Measurements from ENCODE around the gene SAP130. TPM values are rescaled to one million over a fixed set of nuclear protein-coding genes. Genes with fewer than 3 reads are reported as not detected.
"Not testable (repeated sequence)": the region's sequence is repeated elsewhere in the genome, so short reads cannot be mapped to it uniquely, and the experiment has no call there.

The SAP130 gene
- total RNA-seq, 2 donors from 2014 or later = 27.6 to 28.5 TPM

DNA sequence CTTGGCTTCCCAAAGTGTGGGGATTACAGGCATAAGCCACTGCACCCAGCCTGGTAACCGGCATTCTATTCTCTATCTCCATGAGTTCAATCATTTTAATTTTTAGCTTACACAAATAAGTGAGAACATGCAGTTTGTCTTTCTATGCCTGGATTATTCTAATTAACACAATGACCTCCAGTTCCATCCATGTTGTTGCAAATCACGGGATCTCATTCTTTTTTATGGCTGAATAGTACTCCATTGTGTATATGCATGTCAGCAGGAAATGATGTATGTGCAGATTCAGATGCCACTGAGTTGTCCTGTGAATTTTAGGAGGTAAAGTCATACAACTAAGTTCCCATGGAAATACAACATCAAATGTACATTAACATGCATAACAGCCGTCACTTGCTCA lies 117.4 kb downstream of the SAP130 start:
- Mint-ChIP-seq H3K27me3 (peaks cover 14% of the 10 kb centered on the region), H3K27ac (no peak overlapping the region), H3K4me3 (no peak overlapping the region), H3K9me3 (no peaks in the 10 kb centered on the region), H3K4me1 (no peaks in the 10 kb centered on the region), H3K36me3 (ENCODE audit: low read depth) (no peaks in the 10 kb centered on the region)
- ATAC-seq (replicated peaks) = no peak

DNA sequence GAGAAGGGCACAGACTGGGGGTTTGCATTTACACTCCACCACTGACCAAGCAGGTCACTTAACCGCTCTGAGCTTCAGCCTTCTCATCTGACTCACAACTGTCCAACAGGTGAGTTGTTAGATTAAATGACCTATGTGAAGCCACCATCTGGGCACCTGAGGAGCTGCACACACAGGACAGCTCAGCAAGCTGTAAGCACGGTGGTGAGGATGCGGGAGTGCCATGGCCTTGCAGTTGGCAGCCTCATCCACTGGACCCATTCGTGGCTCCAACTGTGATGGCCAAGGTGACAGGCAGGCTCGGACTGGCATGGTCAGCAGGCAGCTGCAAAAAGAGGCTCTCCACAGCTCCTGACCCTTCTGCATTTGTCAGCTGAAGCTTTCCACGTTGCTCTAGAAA lies 118.8 kb downstream of the SAP130 start:
- H3K4me3 Mint-ChIP-seq = no peak overlapping the region
- H3K9me3 Mint-ChIP-seq = no peaks in the 10 kb centered on the region
- ATAC-seq (replicated peaks) = no peak
- peaks cover 14% of the 10 kb centered on the region for H3K27me3 Mint-ChIP-seq
- no peak overlapping the region for H3K27ac Mint-ChIP-seq
- no peaks in the 10 kb centered on the region for H3K4me1 Mint-ChIP-seq
- no peaks in the 10 kb centered on the region for H3K36me3 Mint-ChIP-seq (ENCODE audit: low read depth)

DNA sequence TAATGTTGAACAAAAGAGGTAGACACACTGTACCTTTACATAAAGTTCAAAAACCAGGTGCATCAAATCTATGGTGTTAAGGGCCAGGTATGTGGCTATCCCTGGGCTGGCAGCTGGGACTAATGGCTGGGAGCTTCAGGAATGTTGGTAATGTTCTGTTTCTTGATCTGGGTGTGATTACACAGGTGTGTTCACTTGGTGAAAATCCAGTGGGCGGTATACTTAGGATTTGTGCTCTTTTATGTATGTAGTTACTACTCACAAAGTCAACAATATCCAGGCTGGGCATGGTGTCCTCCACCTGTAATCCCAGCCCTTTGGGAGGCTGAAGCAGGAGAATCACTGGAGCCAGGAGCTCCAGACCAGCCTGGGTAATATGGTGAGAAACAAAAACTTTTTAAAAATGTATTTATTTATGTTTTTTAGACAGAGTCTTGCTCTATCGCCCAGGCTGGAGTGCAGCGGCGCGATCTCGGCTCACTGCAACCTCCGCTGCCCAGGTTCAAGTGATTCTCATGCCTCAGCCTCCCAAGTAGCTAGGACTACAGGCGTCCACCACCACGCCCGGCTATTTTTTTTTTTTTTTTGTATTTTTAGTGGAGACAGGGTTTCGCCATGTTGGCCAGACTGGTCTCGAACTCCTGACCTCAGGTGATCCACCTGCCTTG lies 120.0 kb downstream of the SAP130 start:
- not testable (repeated sequence) for H3K27ac Mint-ChIP-seq; H3K4me1 Mint-ChIP-seq; H3K9me3 Mint-ChIP-seq; ATAC-seq (replicated peaks); H3K36me3 Mint-ChIP-seq (ENCODE audit: low read depth); H3K4me3 Mint-ChIP-seq
- peaks cover 14% of the 10 kb centered on the region for H3K27me3 Mint-ChIP-seq

DNA sequence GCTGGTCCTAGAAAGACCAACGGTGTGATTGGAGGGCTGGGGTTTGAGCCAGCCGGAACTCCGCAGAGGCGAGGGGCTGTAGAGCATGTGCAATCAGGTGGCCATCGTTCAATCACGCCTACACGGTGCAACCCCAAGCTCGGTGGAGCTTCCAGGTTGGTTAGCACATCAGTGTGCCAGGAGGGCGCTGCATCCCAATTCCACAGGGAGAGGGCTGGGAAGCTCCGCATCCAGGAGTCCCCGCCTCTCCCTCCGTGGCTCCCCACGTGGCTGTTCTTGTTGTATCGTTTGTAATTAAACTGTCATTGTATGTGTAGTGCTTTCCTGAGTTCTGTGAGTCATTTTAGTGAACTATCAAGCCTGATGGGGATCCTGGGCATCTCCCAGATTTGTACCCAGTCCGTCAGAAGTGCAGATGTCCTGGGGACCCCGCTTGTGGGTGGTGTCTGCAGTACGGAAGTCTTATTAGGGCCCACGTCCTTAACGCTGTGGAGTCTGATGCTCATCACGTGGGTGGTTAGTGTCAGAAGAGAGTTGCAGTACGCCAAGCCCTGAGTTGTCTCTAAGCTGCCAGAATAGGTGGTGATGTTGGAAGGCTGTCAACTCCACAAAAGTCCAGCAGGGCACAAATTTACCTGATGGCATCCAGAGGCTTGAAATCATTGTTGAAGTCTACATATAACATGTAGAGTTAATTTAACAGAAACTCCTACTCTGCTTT lies 121.5 kb downstream of the SAP130 start:
- peaks cover 14% of the 10 kb centered on the region for H3K27me3 Mint-ChIP-seq
- H3K36me3 Mint-ChIP-seq (ENCODE audit: low read depth) = no peaks in the 10 kb centered on the region
- no peaks in the 10 kb centered on the region for H3K9me3 Mint-ChIP-seq
- no peak for ATAC-seq (replicated peaks)
- no peak overlapping the region for H3K4me3 Mint-ChIP-seq
- H3K27ac Mint-ChIP-seq = no peak overlapping the region
- H3K4me1 Mint-ChIP-seq = no peaks in the 10 kb centered on the region

DNA sequence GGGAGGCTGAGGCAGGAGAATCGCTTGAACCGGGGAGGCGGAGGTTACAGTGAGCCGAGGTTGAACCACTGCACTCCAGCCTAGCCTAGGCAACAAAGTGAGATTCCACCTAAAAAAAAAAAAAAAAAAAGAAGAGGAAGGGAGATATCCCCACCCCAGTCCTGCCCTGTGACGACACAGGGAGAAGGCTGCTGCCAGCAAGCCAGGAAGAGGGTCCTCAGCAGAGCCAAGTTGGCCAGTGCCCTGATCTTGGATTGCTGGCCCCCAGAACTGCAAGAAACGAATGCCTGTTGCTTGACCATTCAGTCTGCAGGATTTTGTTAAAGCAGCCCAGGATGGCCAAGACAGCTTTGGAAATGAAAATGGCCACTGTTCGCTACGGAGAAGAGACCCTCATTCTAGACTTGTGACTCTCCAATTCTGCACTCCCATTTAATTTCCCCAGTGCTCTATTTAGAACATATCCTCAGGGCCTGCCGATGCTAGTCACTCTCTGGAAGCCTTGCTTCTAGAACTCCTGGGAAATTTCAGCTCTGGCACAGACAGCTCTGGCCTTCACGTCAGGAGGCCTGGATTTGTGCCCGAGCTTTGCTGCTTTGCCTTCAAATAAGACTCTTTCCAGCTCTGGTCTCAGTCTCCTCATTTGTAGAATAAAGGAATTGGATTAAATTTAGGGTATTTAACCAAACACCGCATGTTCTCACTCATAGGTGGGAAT lies 126.4 kb downstream of the SAP130 start:
- Mint-ChIP-seq H3K27ac (no peak overlapping the region), H3K36me3 (ENCODE audit: low read depth) (no peaks in the 10 kb centered on the region), H3K4me1 (no peaks in the 10 kb centered on the region), H3K4me3 (no peak overlapping the region), H3K9me3 (no peaks in the 10 kb centered on the region), H3K27me3 (peaks cover 8% of the 10 kb centered on the region)
- ATAC-seq (replicated peaks) = no peak

DNA sequence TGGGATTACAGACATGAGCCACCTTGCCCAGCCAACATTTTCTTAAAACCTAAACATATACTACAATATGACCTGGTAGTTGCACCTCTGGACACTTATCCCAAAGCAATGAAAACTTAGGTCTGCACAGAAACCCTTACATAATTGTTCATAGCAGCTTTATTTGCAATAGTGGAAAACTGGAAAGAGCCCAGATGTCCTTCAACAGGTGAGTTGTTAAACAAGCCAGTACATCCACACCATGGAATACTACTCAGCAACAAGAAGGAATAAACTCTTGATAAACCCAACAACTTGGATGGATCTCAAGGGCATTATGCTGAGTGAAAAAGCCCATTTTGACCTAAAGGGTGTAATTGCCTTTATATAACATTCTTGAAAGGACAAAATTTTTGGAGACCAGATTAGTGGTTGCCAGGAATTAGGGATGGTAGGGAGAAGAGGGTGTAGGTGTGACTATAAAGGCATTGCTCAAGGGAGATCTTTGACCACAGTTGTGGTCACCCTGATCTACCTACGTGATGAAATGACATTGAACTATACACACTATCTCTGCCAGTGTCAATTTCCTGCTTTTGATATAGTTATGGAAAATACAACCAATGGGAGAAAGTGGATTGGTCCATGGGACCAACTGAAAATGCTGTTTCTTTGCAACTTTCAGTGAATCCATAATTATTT lies 130.2 kb downstream of the SAP130 start:
- Mint-ChIP-seq H3K9me3 (no peaks in the 10 kb centered on the region), H3K27ac (no peak overlapping the region), H3K4me1 (no peaks in the 10 kb centered on the region), H3K4me3 (no peak overlapping the region), H3K36me3 (ENCODE audit: low read depth) (no peaks in the 10 kb centered on the region), H3K27me3 (peaks cover 3% of the 10 kb centered on the region)
- no peak for ATAC-seq (replicated peaks)

DNA sequence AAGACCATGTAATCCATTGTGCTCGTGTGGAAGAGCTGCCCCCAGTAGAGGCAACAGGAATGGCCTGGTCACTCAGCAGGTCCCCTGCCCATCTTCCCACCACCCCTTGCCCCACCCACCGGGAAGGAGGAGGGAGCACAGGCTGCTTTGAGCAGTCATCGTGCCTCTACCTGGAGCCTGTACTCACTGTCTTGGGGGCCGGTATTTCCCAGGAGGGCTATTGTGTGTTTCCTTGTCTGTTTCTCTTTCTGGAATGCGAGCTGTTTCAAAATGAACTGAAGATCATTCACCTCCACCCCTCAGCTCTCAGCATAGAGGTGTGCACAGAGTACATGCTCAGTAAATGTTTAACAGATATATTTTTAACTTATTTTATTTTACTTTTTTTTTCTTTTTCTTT lies 134.4 kb downstream of the SAP130 start:
- H3K27me3 Mint-ChIP-seq = peaks cover 3% of the 10 kb centered on the region

DNA sequence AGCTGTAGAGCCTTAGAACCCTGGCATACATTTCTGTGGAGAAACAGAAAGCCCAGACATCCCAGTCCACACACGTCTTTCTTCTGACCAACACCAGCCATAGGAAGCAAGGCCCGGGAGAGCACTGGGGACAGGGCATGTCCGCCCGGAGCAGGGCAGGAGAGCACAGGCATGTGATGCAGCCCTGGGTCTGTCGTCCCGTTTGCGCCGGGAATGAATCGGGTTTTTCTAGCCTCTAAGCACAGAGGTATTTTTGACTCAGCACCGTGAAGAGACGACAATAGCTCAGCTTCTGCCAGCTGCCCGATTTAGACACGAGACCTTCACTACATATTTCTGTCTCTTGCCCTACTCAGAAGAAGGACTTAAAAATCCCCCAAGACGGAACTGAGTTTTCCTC lies 134.8 kb downstream of the SAP130 start:
- Mint-ChIP-seq H3K4me3 (no peak overlapping the region), H3K27me3 (peaks cover 3% of the 10 kb centered on the region), H3K27ac (no peak overlapping the region), H3K36me3 (ENCODE audit: low read depth) (no peaks in the 10 kb centered on the region), H3K9me3 (no peaks in the 10 kb centered on the region), H3K4me1 (peaks cover 3% of the 10 kb centered on the region)
- no peak for ATAC-seq (replicated peaks)

More for the DNA sequence above, 134.4 kb downstream of the SAP130 start:
- Mint-ChIP-seq H3K4me1 (peaks cover 3% of the 10 kb centered on the region), H3K4me3 (no peak overlapping the region), H3K9me3 (no peaks in the 10 kb centered on the region), H3K27ac (no peak overlapping the region), H3K36me3 (ENCODE audit: low read depth) (no peaks in the 10 kb centered on the region)
- no peak for ATAC-seq (replicated peaks)

DNA sequence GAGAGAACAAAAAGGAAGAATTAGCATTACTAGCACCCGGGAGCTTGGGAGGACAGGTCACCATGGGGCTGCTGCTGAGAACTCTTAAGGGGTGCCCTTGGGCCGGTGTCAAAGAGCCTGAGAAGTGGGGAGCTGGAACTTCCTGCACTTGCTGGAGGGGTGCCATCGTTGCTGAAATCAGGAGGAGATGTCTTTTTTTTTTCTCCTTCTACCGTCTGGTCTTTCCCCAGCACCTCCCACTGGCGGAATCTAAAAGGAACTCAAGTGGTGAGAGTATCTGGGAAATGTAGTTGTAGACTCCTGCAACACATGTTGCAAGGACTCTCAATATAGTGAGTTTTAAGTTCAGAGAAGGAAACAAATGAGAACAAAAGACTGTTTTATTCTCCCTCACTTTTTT lies 136.0 kb downstream of the SAP130 start:
- peaks cover 3% of the 10 kb centered on the region for H3K4me1 Mint-ChIP-seq
- no peak overlapping the region for H3K27ac Mint-ChIP-seq
- no peaks in the 10 kb centered on the region for H3K9me3 Mint-ChIP-seq
- no peak overlapping the region for H3K4me3 Mint-ChIP-seq
- no peak for ATAC-seq (replicated peaks)
- H3K36me3 Mint-ChIP-seq (ENCODE audit: low read depth) = no peaks in the 10 kb centered on the region
- peaks cover 3% of the 10 kb centered on the region for H3K27me3 Mint-ChIP-seq

Other genes with a start within 250 kb of the SAP130 start
- gene WDR33, start 216.9 kb downstream of the SAP130 start, total RNA-seq = 10 to 100 TPM; 72.6 to 80.3 TPM
- gene POLR2D, start 169.9 kb downstream of the SAP130 start, total RNA-seq = 10 to 100 TPM; 55.5 to 76.2 TPM
- gene AMMECR1L, start 142.1 kb downstream of the SAP130 start, total RNA-seq = 10 to 100 TPM; 13.8 to 17.6 TPM
- 10 to 100 TPM; 36.5 to 53.2 TPM for gene UGGT1, start 63.1 kb upstream of the SAP130 start, total RNA-seq

All from activated T-helper 17 cell treated with anti-CD3 and anti-CD28 coated beads, Interleukin-2, amount 50 U/mL, for 72 hours (primary cell).